Measurements from ENCODE around the gene NPC1. TPM values are rescaled to one million over a fixed set of nuclear protein-coding genes. Genes with fewer than 3 reads are reported as not detected.

NPC1 gene
- total RNA-seq, 2 donors from 2014 or later = 43.6 to 44.9 TPM

- TF ChIP-seq CTCF (conservative IDR thresholded peaks at IDR 0.05) = no peak
- H3K27me3 ChIP-seq (ENCODE audit: control insufficient read depth, insufficient read depth, low read length, poor library complexity, severe bottlenecking) = no peaks in the 10 kb centered on the region
- H3K4me3 ChIP-seq (ENCODE audit: low read length) = no peak overlapping the region
- H3K4me1 Mint-ChIP-seq = no peaks in the 10 kb centered on the region
- no peak overlapping the region for H3K4me3 Mint-ChIP-seq
- H3K36me3 Mint-ChIP-seq (ENCODE audit: low read depth) = peaks cover 81% of the 10 kb centered on the region
- DNase-seq = no peak
- H3K27ac Mint-ChIP-seq = no peak overlapping the region
- 97 to 100% methylated on average over 1 to 2 of the region's 2 CpGs for WGBS, 2 experiments (ENCODE audit: insufficient coverage in 1 of 2, insufficient read length in 1 of 2)
- no peaks in the 10 kb centered on the region for H3K9me3 ChIP-seq (ENCODE audit: control insufficient read depth, low read length)
- no peaks in the 10 kb centered on the region for H3K4me1 ChIP-seq (ENCODE audit: control insufficient read depth, insufficient read depth, low read length)
- H3K9me3 Mint-ChIP-seq = no peaks in the 10 kb centered on the region
- H3K36me3 ChIP-seq (ENCODE audit: control insufficient read depth, insufficient read depth, low read length) = peaks cover 62% of the 10 kb centered on the region
- H3K9ac ChIP-seq (ENCODE audit: extremely low read depth, low read length, poor library complexity, severe bottlenecking) = no peak overlapping the region
- no peaks in the 10 kb centered on the region for H3K27me3 Mint-ChIP-seq (ENCODE audit: insufficient read depth)
- H3K27ac ChIP-seq (ENCODE audit: low read depth, low read length) = no peak overlapping the region
Observed at GRCh38 chr18:23548275-23548674, 38.0 kb downstream of the NPC1 start.

GRCh38 chr18:23547846-23548245 is 38.5 kb downstream of the NPC1 start:
- 94 to 97% methylated on average over 3 of the region's 3 CpGs for WGBS, 2 experiments (ENCODE audit: insufficient coverage in 1 of 2, insufficient read length in 1 of 2)
- no peaks in the 10 kb centered on the region for H3K27me3 Mint-ChIP-seq (ENCODE audit: insufficient read depth)

GRCh38 chr18:23547306-23547705 is 39.0 kb downstream of the NPC1 start:
- 91 to 92% methylated on average over 2 to 3 of the region's 3 CpGs for WGBS, 2 experiments (ENCODE audit: insufficient coverage in 1 of 2, insufficient read length in 1 of 2)
- Mint-ChIP-seq H3K4me1 (no peaks in the 10 kb centered on the region), H3K4me3 (no peak overlapping the region), H3K27me3 (ENCODE audit: insufficient read depth) (no peaks in the 10 kb centered on the region), H3K9me3 (no peaks in the 10 kb centered on the region), H3K27ac (no peak overlapping the region), H3K36me3 (ENCODE audit: low read depth) (peaks cover 78% of the 10 kb centered on the region)
- no peak for DNase-seq
- Histone ChIP-seq H3K36me3 (ENCODE audit: control insufficient read depth, insufficient read depth, low read length) (peaks cover 59% of the 10 kb centered on the region), H3K4me1 (ENCODE audit: control insufficient read depth, insufficient read depth, low read length) (no peaks in the 10 kb centered on the region), H3K9ac (ENCODE audit: extremely low read depth, low read length, poor library complexity, severe bottlenecking) (no peak overlapping the region), H3K27me3 (ENCODE audit: control insufficient read depth, insufficient read depth, low read length, poor library complexity, severe bottlenecking) (no peaks in the 10 kb centered on the region), H3K4me3 (ENCODE audit: low read length) (no peak overlapping the region), H3K9me3 (ENCODE audit: control insufficient read depth, low read length) (no peaks in the 10 kb centered on the region), H3K27ac (ENCODE audit: low read depth, low read length) (no peak overlapping the region)
- TF ChIP-seq CTCF (conservative IDR thresholded peaks at IDR 0.05) = no peak

More at GRCh38 chr18:23547846-23548245, 38.5 kb downstream of the NPC1 start:
- no peaks in the 10 kb centered on the region for H3K4me1 Mint-ChIP-seq
- no peak for TF ChIP-seq CTCF (conservative IDR thresholded peaks at IDR 0.05)
- Histone ChIP-seq H3K27me3 (ENCODE audit: control insufficient read depth, insufficient read depth, low read length, poor library complexity, severe bottlenecking) (no peaks in the 10 kb centered on the region), H3K4me1 (ENCODE audit: control insufficient read depth, insufficient read depth, low read length) (no peaks in the 10 kb centered on the region), H3K27ac (ENCODE audit: low read depth, low read length) (no peak overlapping the region), H3K36me3 (ENCODE audit: control insufficient read depth, insufficient read depth, low read length) (peaks cover 59% of the 10 kb centered on the region), H3K9me3 (ENCODE audit: control insufficient read depth, low read length) (no peaks in the 10 kb centered on the region), H3K4me3 (ENCODE audit: low read length) (no peak overlapping the region), H3K9ac (ENCODE audit: extremely low read depth, low read length, poor library complexity, severe bottlenecking) (no peak overlapping the region)
- no peak overlapping the region for H3K4me3 Mint-ChIP-seq
- H3K9me3 Mint-ChIP-seq = no peaks in the 10 kb centered on the region
- no peak overlapping the region for H3K27ac Mint-ChIP-seq
- no peak for DNase-seq
- H3K36me3 Mint-ChIP-seq (ENCODE audit: low read depth) = peaks cover 78% of the 10 kb centered on the region

Data from endodermal cell (in vitro differentiated cells).